GM12878 (cell line): Measurements from ENCODE around the gene NEGR1. TPM values are rescaled to one million over a fixed set of nuclear protein-coding genes. Genes with fewer than 3 reads are reported as not detected.

Experiments
- ATAC-seq: fragments of 200-7000 bp; cut with Tn5 transposase; 3 replicates; pipeline ENCODE4 v1.9.1; 2020; ENCODE audit warnings: mild to moderate bottlenecking, moderate library complexity
- BruUV-seq: library from RNA; stranded (reverse); fragments of 400-500 nt; replicated peaks from 2 replicates; lab custom pipeline; 2021; lab: Mats Ljungman, UMichigan
- CTCF ChIA-PET: fragments of 300-600 bp; sonication (Branson Sonifier 250); formaldehyde crosslinking; extraction: SDS; loops from one replicate; lab custom pipeline; 2021; ENCODE audit warnings: inconsistent platforms; lab: Yijun Ruan, JAX
- POLR2A ChIA-PET: fragments of 350-600 bp; formaldehyde crosslinking; extraction: SDS; loops from one replicate; lab custom pipeline; 2021; ENCODE audit warnings: inconsistent platforms; lab: Charles Lee
- RAD21 ChIA-PET: fragments of 300-600 bp; sonication (Branson Sonifier 250); formaldehyde crosslinking; loops from one replicate; lab custom pipeline; 2023; ENCODE audit warnings: antibody characterized with exemption; ENCODE audit not compliant: unreplicated experiment; lab: Charles Lee
- SMC1A ChIA-PET: fragments of 300-600 bp; sonication (Branson Sonifier 250); formaldehyde crosslinking; loops from one replicate; lab custom pipeline; 2023; ENCODE audit not compliant: unreplicated experiment, uncharacterized antibody; lab: Charles Lee
- DNase-seq: peaks from one replicate; pipeline ENCODE4 v3.0.0-alpha.2; 2011; ENCODE audit warnings: low read depth, low spot score
- FAIRE-seq: peaks from 3 replicates; lab custom pipeline; 2011; peaks lifted over from hg19 to GRCh38; lab: Jason Lieb, UNC
- H2AFZ ChIP-seq: 2 replicates; pipeline ENCODE4 v1.6.0; 2011; ENCODE audit warnings: low read depth, low read length, control low read depth; ENCODE audit not compliant: control insufficient read depth
- H3K27ac ChIP-seq: 2 replicates; pipeline ENCODE4 v1.5.1; 2011; ENCODE audit warnings: control low read depth; ENCODE audit not compliant: control insufficient read depth, insufficient read depth
- H3K27me3 ChIP-seq, 2 experiments: replicated peaks in 1 of 2; 2 replicates each; pipeline versions ENCODE4 v1.6.0 to v1.6.1; 2011; ENCODE audit warnings: low read length in 1 of 2; ENCODE audit not compliant: control insufficient read depth in 2 of 2, insufficient read depth in 2 of 2
- H3K36me3 ChIP-seq, 2 experiments: 2 replicates each; pipeline ENCODE4 v1.5.1; 2011; ENCODE audit warnings: low read length in 1 of 2; ENCODE audit not compliant: control insufficient read depth in 2 of 2, insufficient read depth in 2 of 2
- H3K4me1 ChIP-seq: 2 replicates; pipeline ENCODE4 v1.6.1; 2011; ENCODE audit warnings: mild to moderate bottlenecking, low read length, moderate library complexity, mixed read lengths; ENCODE audit not compliant: control insufficient read depth, insufficient read depth
- H3K4me2 ChIP-seq: 2 replicates; pipeline ENCODE4 v1.6.0; 2011; ENCODE audit warnings: control low read depth; ENCODE audit not compliant: control insufficient read depth, insufficient read depth
- H3K4me3 ChIP-seq: fragments of 200-600 bp; sonication (generic); 2 replicates; pipeline ENCODE4 v1.5.1; 2016
- H3K79me2 ChIP-seq: 2 replicates; pipeline ENCODE4 v1.6.0; 2011; ENCODE audit warnings: low read length; ENCODE audit not compliant: control insufficient read depth, insufficient read depth
- H3K9ac ChIP-seq: 2 replicates; pipeline ENCODE4 v1.8.0; 2011; ENCODE audit warnings: low read length, control low read depth, mixed read lengths; ENCODE audit not compliant: control insufficient read depth, insufficient read depth
- H3K9me3 ChIP-seq: replicated peaks from 3 replicates; pipeline ENCODE4 v1.5.1; 2011; ENCODE audit warnings: mild to moderate bottlenecking, low read length; ENCODE audit not compliant: control insufficient read depth, insufficient read depth
- H4K20me1 ChIP-seq: 2 replicates; pipeline ENCODE4 v1.6.0; 2011; ENCODE audit not compliant: control insufficient read depth, insufficient read depth
- ASH2L ChIP-seq: fragments of 300-600, 200-600 bp; sonication (generic); IDR thresholded peaks from 2 replicates; pipeline ENCODE4 v1.6.1; 2017; ENCODE audit warnings: low read depth, mild to moderate bottlenecking, borderline replicate concordance
- BCLAF1 ChIP-seq: fragments of 450-650 bp; IDR thresholded peaks from 2 replicates; pipeline ENCODE4 v1.6.1; 2017; ENCODE audit warnings: antibody characterized with exemption, mild to moderate bottlenecking, moderate library complexity
- ESRRA ChIP-seq: IDR thresholded peaks from 2 replicates; pipeline ENCODE4 v1.6.1; 2012; ENCODE audit warnings: mild to moderate bottlenecking, low read length, improper control_type of control experiment
- HCFC1 ChIP-seq: fragments of 150-350 bp; IDR thresholded peaks from 2 replicates; pipeline ENCODE4 v1.6.1; 2014; ENCODE audit warnings: low read length
- HSF1 ChIP-seq: fragments of 150-350 bp; IDR thresholded peaks from 2 replicates; pipeline ENCODE4 v1.6.1; 2014; ENCODE audit warnings: mild to moderate bottlenecking, low read depth, low read length
- MLLT1 ChIP-seq: fragments of 450-650 bp; IDR thresholded peaks from 2 replicates; pipeline ENCODE4 v1.6.1; 2016; ENCODE audit warnings: mild to moderate bottlenecking
- MTA3 ChIP-seq: IDR thresholded peaks from 2 replicates; pipeline ENCODE4 v1.6.1; 2012; ENCODE audit warnings: low read length, inconsistent platforms, borderline replicate concordance
- RAD21 ChIP-seq: IDR thresholded peaks from 2 replicates; pipeline ENCODE4 v1.6.1; 2011; ENCODE audit warnings: mild to moderate bottlenecking, low read depth, low read length, moderate library complexity; ENCODE audit not compliant: insufficient read depth
- RBBP5 ChIP-seq: fragments of 200-600 bp; sonication (generic); conservative IDR thresholded peaks from 2 replicates; pipeline ENCODE4 v1.6.1; 2016
- SMC3 ChIP-seq: IDR thresholded peaks from 2 replicates; pipeline ENCODE4 v1.6.1; 2011; ENCODE audit warnings: low read length, improper control_type of control experiment, borderline replicate concordance
- SPI1 ChIP-seq: IDR thresholded peaks from 2 replicates; pipeline ENCODE4 v1.6.1; 2011; ENCODE audit warnings: low read depth, mild to moderate bottlenecking, low read length, moderate library complexity, borderline replicate concordance; ENCODE audit not compliant: insufficient read depth
- STAT1 ChIP-seq: fragments of 450-650 bp; conservative IDR thresholded peaks from 2 replicates; pipeline ENCODE4 v1.6.1; 2014; ENCODE audit warnings: antibody characterized with exemption, mild to moderate bottlenecking
- ZBTB11 ChIP-seq: fragments of 450-650 bp; formaldehyde crosslinking; IDR thresholded peaks from 2 replicates; pipeline ENCODE4 v1.5.0; 2022; ENCODE audit warnings: mild to moderate bottlenecking, missing genetic modification characterization
- ZNF217 ChIP-seq: fragments of 450-650 bp; IDR thresholded peaks from 2 replicates; pipeline ENCODE4 v1.6.1; 2017; ENCODE audit warnings: antibody characterized with exemption, mild to moderate bottlenecking
- ZZZ3 ChIP-seq: IDR thresholded peaks from 2 replicates; pipeline ENCODE4 v1.6.1; 2011; ENCODE audit warnings: low read depth; ENCODE audit not compliant: control insufficient read depth, insufficient read length
- WGBS: methylation state at CpG from one replicate; pipeline ENCODE4 v1.1.6; 2016; ENCODE audit warnings: low lambda C conversion rate; ENCODE audit not compliant: insufficient replicate concordance, insufficient coverage; ENCODE audit errors: missing lambda C conversion rate; 5-methylcytosine and 5-hydroxymethylcytosine counted together
- in situ Hi-C: fragments of 300-500 bp; cut with MboI; formaldehyde crosslinking; loops from 9 replicates; pipeline ENCODE4 v1.14.3; 2018; ENCODE audit warnings: mixed read lengths
- intact Hi-C: fragments of 100-400 bp; cut with micrococcal nuclease; formaldehyde crosslinking; loops from one replicate; pipeline ENCODE4 v1.14.2; 2022; ENCODE audit not compliant: unreplicated experiment
- polyA plus RNA-seq, 11 experiments: library from polyadenylated mRNA; depleted of rRNA in 4 of 11; unstranded in 6 of 11; stranded (reverse) in 5 of 11; fragments of >200 nt; fragmentation: Nextera tagmentation in 4 of 11; fragmentation: Illumina TruSeq in 1 of 11; extraction: Ambion mirVana in 4 of 11; extraction: Trizol in 1 of 11; gene quantifications; 1 replicate in 1 of 11; 2 replicates in 10 of 11; pipeline versions ENCODE4 v1.2.1 to v1.2.3, GENCODE V29; 2011 to 2016; ENCODE audit warnings: inconsistent platforms in 2 of 11, missing spikeins in 2 of 11, low read depth in 1 of 11
- total RNA-seq, 4 experiments: library from RNA; depleted of rRNA in 3 of 4; stranded (reverse); fragments of >200 nt in 3 of 4; fragmentation: Illumina TruSeq in 1 of 4; extraction: Trizol in 1 of 4; gene quantifications; 2 replicates each; pipeline versions ENCODE4 v1.2.1 to v1.2.3, GENCODE V29; 2013 to 2021

Gene NEGR1
- total and polyA plus RNA-seq, 10 of the 15 experiments (the other 5 are each of a cell fraction or from before 2014, with no cell fraction given) = under 0.01 to 0.03 (median 0.01) TPM; not detected in 7

GRCh38 chr1:71572038-71572437 lies 710.3 kb downstream of the NEGR1 start (continued):
- peak; percentile 35; the same call in 1 of the 2 replicates for TF ChIP-seq SPI1
- TF ChIP-seq MTA3 = no peak
- no peak for TF ChIP-seq RBBP5

- FAIRE-seq (no peak), ATAC-seq (no peak), DNase-seq (no peak)
- intact Hi-C loops (no loop called here), in situ Hi-C loops (no loop called here)
- no peak overlapping the region for H3K4me2 ChIP-seq
- H3K36me3 ChIP-seq = no peaks in the 10 kb centered on the region
- H3K9ac ChIP-seq = no peak overlapping the region
- H3K4me3 ChIP-seq = no peak overlapping the region
- 22% methylated on average over 1 of the region's 1 CpG for WGBS
- ChIA-PET SMC1A (no interaction called here), POLR2A (no interaction called here), RAD21 (no interaction called here), CTCF (no interaction called here)
- no peak overlapping the region for H2AFZ ChIP-seq
- no peaks in the 10 kb centered on the region for H3K9me3 ChIP-seq
- no peak overlapping the region for H3K27ac ChIP-seq
- H3K4me1 ChIP-seq = no peaks in the 10 kb centered on the region
- no peaks in the 10 kb centered on the region for H4K20me1 ChIP-seq
- no peaks in the 10 kb centered on the region for H3K27me3 ChIP-seq
- H3K79me2 ChIP-seq = no peaks in the 10 kb centered on the region
- no TSS peak for BruUV-seq
- TF ChIP-seq ZZZ3 (no peak), RAD21 (no peak), ESRRA (no peak), BCLAF1 (no peak), ZNF217 (no peak), HCFC1 (no peak), ASH2L (no peak), SMC3 (no peak), STAT1 (no peak), HSF1 (no peak), ZBTB11 (CRISPR knock-in tag) (no peak), MLLT1 (no peak)
These were observed 715.9 kb downstream of the NEGR1 start for GRCh38 chr1:71566413-71566812.
